Stimulated activated CD8-positive, alpha-beta memory T cell treated with anti-CD3 and anti-CD28 coated beads, Interleukin-4, amount 100 ng/mL, for 24 hours (primary cell): Measurements from ENCODE around the gene MARCHF9.
A peak's percentile ranks its signal among the peaks of the same experiment; 100 is the strongest.
"Not testable (repeated sequence)": the region's sequence is repeated elsewhere in the genome, so short reads cannot be mapped to it uniquely, and the experiment has no call there.

ENCODE experiments used
- DNase-seq: peaks from one replicate; pipeline ENCODE4 v3.0.0-alpha.2; 2020; ENCODE audit warnings: low read depth

The MARCHF9 gene, protein sequence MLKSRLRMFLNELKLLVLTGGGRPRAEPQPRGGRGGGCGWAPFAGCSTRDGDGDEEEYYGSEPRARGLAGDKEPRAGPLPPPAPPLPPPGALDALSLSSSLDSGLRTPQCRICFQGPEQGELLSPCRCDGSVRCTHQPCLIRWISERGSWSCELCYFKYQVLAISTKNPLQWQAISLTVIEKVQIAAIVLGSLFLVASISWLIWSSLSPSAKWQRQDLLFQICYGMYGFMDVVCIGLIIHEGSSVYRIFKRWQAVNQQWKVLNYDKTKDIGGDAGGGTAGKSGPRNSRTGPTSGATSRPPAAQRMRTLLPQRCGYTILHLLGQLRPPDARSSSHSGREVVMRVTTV

DNA sequence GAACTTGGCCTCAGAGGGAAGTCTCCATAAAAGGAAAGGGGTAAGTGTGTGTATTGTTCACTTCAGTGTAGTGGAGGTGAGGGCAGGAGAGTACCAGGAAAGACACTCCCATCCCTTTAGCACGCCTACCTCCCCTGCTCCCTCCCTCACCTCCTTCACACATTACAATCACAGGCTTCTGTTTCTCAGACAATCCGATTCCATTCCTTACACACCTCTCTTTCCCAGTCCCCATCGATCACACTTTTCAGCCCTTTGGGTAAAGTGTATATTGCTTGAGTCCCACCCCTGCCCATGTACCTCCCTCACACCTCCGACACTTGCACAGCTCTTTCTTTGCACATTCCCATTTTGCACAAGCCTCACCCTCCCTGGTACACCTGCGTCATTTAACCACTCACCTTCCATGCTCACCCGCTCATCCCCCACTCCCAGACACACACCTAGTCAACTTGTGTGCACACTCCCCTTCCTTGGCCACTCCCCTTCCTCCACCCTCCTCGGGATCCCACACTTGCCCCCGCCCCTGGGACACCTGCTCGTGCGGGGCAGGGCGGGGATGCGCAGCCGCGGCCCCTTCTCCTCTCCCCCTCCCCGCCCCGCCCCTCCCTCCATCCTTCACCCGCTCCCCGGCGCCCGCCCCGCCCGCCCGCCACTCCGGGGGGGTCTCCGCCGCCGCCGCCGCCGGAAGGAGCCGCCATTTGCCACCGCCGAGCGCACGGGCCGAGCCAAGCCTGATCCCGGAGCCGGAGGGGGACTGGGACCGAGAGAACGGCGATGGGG is at the start of gene MARCHF9:
Gene MARCHF9, plus strand, starts transcription at position 693 of the 783 bp plus-strand sequence. CDS start 426 bp downstream, outside the sequence.
- peak; percentile 76 for DNase-seq

DNA sequence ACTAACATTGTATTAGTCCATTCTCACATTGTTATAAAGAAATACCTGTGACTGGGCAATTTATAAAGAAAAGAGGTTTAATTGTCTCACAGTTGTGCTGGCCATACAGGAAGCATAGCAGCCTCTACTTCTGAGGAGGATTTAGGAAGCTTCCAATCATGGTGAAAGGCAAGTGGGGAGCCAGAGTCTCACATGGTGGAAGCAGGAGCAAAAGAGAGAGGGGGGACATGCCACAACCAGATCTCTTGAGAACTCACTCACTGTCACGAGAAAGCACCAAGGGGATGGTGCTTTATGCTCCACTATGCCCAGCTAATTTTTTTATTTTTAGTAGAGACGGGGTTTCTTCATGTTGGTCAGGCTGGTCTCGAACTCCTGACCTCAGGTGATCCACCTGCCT is 47.7 kb upstream of the MARCHF9 start:
- DNase-seq, result no peak

DNA sequence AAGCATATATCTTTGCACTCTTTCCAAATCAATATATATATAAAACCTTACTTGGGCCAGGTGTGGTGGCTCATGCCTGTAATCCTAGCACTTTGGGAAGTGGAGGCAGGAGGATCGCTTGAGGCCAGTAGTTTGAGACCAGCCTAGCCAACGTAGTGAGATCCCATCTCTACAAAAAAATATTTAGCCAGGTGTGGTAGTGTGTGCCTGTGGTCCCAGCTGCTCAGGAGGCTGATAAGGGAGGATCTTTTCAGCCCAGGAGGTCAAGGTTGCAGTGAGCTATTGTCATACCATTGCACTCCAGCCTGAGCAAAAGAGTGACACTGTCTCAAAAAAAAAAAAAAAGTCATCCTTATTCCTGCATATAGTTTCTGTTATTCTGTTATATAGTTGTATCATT is 46.6 kb upstream of the MARCHF9 start:
- no peak for DNase-seq

DNA sequence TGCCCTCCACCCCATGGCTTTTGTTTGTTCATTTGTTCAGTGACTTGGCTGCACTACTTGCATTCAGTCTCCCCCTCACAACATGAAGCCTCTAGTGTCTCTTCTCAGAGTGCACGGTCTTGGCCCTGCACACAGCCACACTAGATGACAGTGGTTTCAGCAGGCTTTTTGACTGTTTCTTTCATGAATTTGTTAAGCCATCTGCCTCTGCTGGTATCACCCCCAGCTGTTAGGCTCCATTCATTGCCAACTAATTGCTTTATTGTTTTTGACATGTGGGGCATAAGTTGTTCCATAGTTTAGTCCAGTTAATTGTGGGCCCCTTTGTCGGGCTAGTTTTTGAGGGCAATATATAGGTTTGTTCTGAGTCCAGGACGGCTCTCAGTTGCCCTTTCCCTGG is 42.2 kb upstream of the MARCHF9 start:
- DNase-seq, result no peak

DNA sequence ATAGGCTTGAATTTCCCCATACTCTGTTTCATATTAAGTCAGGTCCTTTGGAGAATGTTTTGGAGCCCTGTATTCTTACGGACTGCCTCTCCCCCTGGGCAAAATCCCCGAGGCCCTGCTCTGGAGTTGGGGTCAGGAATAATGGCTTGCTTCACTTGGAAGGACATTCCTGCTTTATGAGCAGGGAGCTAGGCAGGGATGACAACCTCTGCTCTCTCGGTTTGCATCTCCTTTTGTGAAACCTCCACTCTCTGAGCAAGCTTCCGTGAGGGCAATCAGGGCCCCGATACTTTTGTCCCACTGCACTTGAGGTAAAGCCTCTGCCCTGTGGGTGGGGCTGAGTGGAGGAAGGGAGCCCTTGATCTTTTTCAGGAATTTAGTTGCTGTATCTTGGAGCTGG is 41.7 kb upstream of the MARCHF9 start:
- DNase-seq, result no peak

DNA sequence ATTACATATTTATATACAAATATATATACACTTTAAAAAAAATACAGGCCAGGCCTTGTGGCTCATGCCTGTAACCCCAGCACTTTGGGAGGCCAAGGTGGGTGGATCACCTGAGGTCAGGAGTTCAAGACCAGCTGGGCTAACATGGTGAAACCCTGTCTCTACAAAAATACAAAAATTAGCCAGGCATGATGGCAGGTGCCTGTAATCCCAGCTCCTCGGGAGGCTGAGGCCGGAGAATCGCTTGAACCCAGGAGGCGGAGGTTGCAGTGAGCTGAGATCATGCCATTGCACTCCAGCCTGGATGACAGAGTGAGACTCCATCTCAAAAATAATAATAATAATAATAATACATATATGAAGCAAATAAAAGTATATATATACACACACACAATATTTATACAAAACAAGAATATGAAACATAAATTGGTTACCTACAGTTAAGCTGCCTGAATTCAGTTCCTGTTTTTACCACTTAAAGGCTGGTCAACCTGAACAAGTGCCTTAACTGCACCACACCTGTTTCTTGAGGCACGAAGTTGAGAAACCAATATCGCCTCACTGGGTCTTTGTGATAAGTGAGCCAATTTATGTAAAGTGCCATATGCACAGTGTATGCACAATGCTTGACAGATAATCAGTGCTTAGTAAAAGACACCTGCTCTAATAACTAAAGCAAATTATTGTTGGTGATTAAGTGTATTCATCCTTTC is 39.7 kb upstream of the MARCHF9 start:
- DNase-seq, result not testable (repeated sequence)

DNA sequence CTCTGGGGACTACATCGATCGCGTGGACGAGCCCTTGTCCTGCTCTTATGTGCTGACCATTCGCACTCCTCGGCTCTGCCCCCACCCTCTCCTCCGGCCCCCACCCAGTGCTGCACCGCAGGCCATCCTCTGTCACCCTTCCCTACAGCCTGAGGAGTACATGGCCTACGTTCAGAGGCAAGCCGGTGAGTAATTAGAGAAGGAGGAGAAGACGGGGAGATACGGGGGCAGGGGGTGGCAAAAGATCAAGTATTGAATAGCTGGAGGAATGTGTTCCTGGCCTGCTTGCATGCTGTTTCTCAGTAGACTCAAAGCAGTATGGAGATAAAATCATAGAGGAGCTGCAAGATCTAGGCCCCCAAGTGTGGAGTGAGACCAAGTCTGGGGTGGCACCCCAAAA is 39.1 kb upstream of the MARCHF9 start:
- DNase-seq, result no peak

DNA sequence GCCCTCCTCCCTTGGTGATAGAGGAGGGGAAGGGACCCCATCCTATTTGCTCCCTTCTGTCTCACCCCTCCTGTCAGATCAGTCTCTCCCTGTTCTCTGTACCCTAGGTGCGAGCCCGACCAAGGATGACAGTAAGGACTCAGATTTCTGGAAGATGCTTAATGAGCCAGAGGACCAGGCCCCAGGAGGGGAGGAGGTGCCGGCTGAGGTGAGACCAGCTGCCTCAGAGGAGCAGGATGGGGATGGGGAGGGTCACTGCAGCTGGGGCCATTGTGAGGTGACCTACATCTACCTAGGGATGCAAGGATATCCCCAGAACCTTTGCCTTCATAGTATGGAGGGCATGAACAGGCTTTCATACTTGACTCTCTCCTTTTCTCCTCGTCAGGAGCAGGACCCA is 38.6 kb upstream of the MARCHF9 start:
- no peak for DNase-seq

DNA sequence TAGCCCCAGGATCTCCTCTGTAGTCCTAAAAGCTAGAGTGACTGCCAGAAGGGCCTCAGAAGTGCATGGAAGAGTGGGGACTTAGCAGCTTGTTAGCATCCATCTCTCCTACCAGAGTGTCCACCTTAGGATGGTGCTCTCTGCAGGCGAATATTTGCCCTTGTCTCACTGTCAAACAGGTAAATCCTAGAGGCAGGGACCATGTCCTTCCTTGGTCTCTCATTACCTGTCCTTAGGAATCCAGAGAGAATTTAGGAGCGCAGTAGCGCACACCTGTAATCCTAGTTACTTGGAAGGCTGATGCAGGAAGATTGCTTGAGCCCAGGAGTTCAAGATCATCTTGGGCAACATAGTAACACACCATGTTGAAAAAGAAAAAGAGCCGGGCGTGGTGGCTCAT is 37.8 kb upstream of the MARCHF9 start:
- DNase-seq, result no peak

DNA sequence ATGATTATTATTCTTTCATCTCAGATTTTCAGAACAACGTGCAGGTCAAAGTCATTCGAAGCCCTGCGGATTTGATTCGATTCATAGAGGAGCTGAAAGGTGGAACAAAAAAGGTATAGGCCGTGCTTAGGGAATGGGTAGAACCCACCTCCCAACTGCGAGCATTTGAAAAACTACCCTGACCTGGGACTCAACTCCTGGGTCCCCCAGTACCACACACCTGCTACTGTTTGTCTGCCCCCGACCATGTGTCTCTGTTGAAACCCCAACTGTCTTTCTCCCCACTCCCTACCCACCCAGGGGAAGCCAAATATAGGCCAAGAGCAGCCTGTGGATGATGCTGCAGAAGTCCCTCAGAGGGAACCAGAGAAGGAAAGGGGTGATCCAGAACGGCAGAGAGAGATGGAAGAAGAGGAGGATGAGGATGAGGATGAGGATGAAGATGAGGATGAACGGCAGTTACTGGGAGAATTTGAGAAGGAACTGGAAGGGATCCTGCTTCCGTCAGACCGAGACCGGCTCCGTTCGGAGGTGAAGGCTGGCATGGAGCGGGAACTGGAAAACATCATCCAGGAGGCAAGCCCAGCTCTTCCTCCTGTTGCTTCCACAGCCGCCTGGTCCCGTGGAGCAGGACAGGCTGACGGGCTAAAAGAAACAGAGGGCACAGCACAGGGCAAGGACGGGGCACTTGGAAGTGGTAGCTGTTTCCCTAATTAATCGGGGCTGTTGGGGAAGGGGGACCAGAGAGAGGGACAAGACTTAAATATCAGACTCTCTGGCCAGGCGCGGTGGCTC is 36.9 kb upstream of the MARCHF9 start:
- DNase-seq, result no peak

DNA sequence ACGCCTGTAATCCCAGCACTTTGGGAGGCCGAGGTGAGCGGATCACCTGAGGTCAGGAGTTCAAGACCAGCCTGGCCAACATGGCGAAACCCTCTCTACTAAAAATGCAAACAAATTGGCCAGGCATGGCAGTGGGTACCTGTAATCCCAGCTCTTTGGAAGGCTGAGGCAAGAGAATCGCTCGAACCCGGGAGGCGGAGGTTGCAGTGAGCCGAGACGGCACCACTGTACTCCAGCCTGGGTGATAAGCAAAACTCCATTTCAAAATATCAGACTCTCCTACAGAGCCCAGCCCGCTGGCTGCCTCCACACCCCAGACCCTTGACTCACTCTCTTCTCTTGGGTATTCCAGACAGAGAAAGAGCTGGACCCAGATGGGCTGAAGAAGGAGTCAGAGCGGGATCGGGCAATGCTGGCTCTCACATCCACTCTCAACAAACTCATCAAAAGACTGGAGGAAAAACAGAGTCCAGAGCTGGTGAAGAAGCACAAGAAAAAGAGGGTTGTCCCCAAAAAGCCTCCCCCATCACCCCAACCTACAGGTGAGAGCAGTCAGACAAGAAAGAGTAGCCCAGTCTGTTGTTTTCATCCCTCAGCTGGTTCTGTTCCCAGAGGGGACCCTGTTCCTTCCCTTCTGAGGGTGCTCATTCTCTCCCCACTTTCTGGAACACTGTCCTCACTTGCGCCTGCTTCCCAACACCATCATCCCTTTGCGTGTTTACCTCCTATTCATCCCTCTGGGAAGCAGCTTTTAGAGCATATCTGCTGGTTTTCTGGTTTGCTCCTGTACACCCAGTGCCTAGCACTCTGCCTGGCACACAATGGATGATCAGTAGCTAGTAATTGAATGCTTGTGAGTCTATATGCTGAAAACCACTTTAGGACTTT is 36.0 kb upstream of the MARCHF9 start:
- no peak for DNase-seq

DNA sequence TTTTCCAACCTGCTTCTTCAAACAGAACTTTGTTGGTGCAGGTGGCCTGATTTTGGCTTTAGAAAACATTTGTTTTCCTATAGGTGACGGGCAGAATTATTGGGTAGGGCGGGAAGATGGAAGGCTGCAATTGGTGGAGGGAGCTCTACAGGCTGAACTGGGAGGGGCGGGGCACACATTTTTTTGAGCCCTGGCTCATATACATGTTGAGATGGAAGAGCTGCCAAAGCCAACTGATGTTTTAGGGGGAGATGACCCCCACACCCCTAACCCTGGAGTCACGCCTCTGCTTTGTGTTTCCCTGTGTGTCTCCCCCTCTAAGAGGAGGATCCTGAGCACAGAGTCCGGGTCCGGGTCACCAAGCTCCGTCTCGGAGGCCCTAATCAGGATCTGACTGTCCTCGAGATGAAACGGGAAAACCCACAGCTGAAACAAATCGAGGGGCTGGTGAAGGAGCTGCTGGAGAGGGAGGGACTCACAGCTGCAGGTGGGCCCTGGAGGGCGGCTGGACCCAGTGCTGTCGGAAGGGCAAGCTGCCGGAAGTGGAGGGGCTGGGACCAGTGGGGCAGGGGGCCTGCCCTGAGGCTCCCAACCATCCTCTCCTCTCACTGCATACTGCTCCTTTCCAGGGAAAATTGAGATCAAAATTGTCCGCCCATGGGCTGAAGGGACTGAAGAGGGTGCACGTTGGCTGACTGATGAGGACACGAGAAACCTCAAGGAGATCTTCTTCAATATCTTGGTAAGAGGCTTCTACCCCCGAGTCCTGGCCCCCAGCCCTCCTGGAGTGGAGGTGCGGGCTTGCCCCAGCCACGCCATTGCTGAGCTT is 34.9 kb upstream of the MARCHF9 start:
- DNase-seq, result no peak

DNA sequence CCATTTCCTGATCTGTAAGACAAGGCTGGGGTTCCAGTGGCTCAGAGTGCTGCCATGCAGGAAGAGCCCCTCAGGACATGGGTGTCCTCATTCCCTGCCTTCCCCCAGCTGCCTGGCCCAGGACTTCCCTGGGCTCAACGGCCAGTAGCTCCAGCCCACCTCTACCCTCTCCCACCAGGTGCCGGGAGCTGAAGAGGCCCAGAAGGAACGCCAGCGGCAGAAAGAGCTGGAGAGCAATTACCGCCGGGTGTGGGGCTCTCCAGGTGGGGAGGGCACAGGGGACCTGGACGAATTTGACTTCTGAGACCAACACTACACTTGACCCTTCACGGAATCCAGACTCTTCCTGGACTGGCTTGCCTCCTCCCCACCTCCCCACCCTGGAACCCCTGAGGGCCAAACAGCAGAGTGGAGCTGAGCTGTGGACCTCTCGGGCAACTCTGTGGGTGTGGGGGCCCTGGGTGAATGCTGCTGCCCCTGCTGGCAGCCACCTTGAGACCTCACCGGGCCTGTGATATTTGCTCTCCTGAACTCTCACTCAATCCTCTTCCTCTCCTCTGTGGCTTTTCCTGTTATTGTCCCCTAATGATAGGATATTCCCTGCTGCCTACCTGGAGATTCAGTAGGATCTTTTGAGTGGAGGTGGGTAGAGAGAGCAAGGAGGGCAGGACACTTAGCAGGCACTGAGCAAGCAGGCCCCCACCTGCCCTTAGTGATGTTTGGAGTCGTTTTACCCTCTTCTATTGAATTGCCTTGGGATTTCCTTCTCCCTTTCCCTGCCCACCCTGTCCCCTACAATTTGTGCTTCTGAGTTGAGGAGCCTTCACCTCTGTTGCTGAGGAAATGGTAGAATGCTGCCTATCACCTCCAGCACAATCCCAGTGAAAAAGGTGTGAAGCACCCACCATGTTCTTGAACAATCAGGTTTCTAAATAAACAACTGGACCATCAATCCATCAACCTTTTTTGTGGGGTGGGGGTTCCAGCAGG is 34.0 kb upstream of the MARCHF9 start:
- DNase-seq, result no peak

DNA sequence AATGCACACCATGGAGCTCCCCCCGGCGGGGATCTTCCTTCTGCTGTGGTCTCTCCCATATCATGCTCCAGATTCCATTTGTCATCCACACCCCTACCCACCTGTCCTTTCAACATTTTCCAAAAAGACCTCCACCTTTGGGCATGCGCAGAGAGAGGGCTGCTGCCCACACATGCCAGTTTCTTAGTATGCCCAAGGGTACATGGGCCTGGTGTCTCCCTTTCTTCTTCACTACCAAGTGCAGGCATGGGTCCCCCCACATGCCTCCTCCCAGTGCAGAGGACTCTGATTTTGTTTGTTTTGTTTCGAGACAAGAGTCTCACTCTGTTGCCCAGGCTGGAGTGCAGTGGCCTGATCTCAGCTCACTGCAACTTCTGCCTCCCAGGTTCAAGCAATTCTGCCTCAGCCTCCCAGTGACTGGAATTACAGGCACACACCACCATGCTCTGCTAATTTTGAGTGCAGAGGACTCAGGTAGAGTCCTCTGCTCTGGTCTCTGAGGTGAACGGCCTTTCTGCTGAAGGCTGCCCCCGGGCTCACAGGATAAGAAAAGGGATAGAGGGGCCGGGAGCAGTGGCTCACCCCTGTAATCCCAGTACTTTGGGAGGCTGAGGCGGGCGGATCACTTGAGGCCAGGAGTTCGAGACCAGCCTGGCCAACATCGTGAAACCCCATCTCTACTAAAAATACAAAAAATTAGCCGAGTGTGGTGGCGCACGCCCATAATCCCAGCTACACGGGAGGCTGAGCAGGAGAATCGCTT is 32.9 kb upstream of the MARCHF9 start:
- DNase-seq, result not testable (repeated sequence)

DNA sequence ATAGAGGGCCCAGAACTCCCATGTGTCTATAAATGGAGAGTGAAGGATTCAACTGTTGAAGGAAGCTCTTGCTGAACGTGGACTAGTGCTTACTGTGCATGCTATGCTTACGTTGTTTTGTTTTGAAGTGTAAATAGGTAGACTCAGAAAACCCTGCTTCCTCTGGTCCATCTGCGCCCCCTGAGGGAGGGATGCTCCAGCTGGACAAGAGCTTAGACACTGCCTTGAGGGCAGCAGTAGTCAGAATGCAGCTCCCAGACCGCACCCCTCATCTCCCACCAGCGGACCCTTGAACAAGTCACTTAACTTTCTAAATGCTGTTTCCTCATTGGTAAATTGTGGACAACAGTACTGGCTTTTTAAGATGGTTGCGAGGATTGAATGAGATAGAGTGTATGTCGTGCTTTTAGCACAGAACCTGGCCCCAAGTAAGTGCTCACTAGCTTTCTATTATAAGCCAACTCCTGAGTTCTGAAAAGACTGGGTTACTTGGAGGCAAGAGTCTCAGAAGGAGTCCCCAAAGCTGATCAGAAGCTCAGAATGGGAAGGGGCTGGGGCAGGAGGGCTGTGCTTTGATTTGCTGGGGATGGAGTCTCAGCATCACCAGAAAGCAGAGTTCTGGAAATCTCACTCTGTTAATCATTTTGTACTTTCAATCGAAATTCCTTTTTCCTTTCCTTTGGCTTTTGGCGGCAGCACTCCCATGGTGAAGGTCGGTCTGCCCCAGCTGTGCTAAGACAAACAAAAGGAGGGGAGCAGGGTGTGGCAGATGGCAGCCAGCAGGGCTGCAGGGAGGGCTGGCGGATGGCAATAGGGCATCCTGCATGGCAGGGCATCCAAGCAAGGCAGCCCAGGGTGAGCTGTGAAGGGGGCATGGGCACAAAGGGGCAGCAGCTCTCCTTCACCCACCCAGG is 31.9 kb upstream of the MARCHF9 start:
- DNase-seq, result no peak

DNA sequence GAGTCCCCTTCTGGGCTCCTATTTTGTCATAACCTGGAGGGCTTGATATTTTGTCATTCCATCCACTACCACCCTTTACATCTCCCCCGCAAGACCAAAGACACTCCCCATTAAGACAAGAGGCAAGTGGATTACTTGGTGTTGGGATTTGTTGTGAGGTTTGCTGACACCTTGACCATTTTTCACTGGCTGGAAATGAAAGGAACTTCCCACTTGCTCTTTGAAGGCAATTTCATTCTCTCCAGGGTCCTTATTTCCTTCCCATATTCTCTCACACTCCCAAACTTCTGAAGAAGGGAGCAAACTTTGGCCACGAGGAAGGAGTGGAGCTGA is 31.3 kb upstream of the MARCHF9 start:
- no peak for DNase-seq
